Measurements from ENCODE around the gene ZNF212. TPM values are rescaled to one million over a fixed set of nuclear protein-coding genes. Genes with fewer than 3 reads are reported as not detected.

The ZNF212 gene
- total RNA-seq, 4 donors from 2014 or later: 3.7 to 7.5 (median 4.7) TPM

GRCh38 chr7:149257146-149257545, 17.7 kb downstream of the ZNF212 start:
- TF ChIP-seq CTCF (IDR thresholded peaks at IDR 0.05 in 4 of 5, conservative IDR thresholded peaks at IDR 0.05 in 1 of 5) (no peak), POLR2A (IDR thresholded peaks at IDR 0.05) (no peak)

DNA sequence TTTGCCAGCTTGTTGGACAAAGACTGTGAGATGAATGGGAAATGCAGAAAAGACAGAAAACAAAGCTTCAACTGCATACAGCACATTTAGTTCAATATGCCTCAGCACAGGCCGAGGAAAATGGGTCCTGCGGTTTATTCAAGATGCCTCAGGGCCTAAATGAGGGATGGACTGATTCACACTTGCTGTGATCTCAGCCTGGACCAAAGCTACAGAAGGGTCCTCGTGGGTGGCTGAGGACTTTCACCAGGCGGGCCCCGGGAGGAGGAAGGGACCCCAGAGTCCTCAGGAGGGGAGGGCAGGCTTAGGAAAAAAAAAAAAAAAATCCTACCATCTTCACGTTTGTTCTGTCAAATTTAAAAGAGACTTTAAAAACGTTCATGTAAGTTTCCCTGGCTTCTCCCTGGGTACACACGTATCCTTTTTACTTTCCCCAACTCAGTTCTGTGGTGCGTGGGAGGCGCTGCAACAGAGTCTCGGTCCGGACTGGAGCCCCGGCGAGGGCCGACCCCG, 21.9 kb downstream of the ZNF212 start:
- in situ Hi-C loops (cut with MboI; ENCODE audit: low sequenced_read_pairs in 4 of 4) (loop anchor here in 1 of 4 donors (25.0 kb wide), 1 partner anchor 226 kb away; the partner anchor contains the start of gene ZNF746), intact Hi-C loops (cut with DNase I; ENCODE audit: low total_unique reads) (loop anchor here (5.0 kb wide), 2 partner anchors 161 to 236 kb away; partner anchors contain the start of gene ZNF746)

More at GRCh38 chr7:149257146-149257545, 17.7 kb downstream of the ZNF212 start:
- in situ Hi-C loops (cut with MboI; ENCODE audit: low sequenced_read_pairs in 4 of 4): loop anchor here in 1 of 4 donors (25.0 kb wide), 1 partner anchor 230 kb away; the partner anchor contains the start of gene ZNF746
- H3K27ac ChIP-seq: no peak overlapping the region
- peaks cover 10 to 38% of the 10 kb centered on the region in 2 donors for H3K4me1 ChIP-seq
- H3K27me3 ChIP-seq: no peaks in the 10 kb centered on the region
- no peak overlapping the region for H3K4me3 ChIP-seq
- DNase-seq (no peak), ATAC-seq (no peak)
- intact Hi-C loops (cut with DNase I; ENCODE audit: low total_unique reads): no loop called here
- no peaks in the 10 kb centered on the region for H3K9me3 ChIP-seq
- peaks cover 0 to 36% of the 10 kb centered on the region in 2 donors for H3K36me3 ChIP-seq

DNA sequence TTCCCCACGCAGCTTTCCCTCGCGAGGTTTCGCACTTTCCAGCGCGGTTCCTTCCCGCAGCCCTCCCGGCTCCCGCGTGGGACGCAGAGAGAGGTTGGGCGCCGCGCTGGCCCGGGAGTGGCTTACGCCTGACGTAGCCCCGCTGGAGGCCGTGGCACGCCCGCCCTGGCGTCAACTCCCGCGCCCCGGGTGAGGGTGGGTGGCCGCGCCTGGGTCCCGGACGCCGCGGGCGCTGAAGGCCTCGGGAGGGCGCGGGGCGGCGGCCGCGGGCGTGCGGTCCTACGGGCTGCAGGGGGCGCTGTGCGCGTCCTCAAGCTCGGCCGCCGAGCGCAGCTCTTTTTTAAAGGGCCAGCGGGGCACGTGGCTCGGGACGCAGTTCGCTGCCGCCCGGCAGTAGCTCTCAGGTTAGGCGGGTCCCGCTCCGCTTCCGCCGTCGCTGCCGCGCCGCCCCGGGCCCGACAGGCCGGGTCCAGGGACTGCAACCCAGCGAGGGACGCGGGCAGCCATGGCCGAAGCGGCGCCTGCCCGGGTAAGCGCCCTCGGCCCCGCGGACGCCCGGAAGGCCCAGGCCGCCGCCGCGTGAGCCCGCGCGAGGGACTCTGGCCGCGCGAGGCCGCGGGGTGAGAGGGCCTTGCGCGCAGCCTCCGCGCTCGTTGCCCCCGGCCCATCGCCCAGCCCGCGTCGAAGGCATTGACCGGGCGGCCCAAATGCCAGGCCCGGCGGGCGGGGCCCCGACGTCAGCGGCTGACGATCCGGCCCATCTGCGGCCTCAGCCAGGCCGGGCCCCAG, 22.6 kb downstream of the ZNF212 start, which contains the start of gene ZNF783:
ZNF783 (plus strand) TSS at position 368 of the 789 bp plus-strand sequence; CDS start at position 506, 138 bp downstream.
- TF ChIP-seq POLR2A (IDR thresholded peaks at IDR 0.05) (peak; percentile 64 to 66), CTCF (IDR thresholded peaks at IDR 0.05 in 4 of 5, conservative IDR thresholded peaks at IDR 0.05 in 1 of 5) (peak; percentile 73 to 96 (median 94))
- H3K4me3 ChIP-seq: peak within 1 kb of the TSS; percentile 59 to 83 (median 62)
- intact Hi-C loops (cut with DNase I; ENCODE audit: low total_unique reads) (loop anchor here (1.0 to 5.0 kb wide), 5 partner anchors 23 to 235 kb away; partner anchors contain the start of genes ZNF212 and ZNF746), in situ Hi-C loops (cut with MboI; ENCODE audit: low sequenced_read_pairs in 4 of 4) (loop anchor here in 1 of 4 donors (25.0 kb wide), 1 partner anchor 225 kb away; the partner anchor contains the start of gene ZNF746)
- DNase-seq: peak; percentile 71 to 84
- H3K27ac ChIP-seq: peak within 1 kb of the TSS; percentile 76 to 92 (median 85)
- no peaks in the 10 kb centered on the region for H3K27me3 ChIP-seq
- H3K4me1 ChIP-seq: peaks cover 12 to 18% of the 10 kb centered on the region in 2 donors
- ATAC-seq: peak; percentile 92 to 94
- H3K36me3 ChIP-seq: peaks cover 0 to 14% of the 10 kb centered on the region in 2 donors
- H3K9me3 ChIP-seq: no peaks in the 10 kb centered on the region

More for the DNA sequence above, 21.9 kb downstream of the ZNF212 start:
- peak overlapping the region; percentile 59 to 83 (median 62) for H3K4me3 ChIP-seq
- peaks cover 0 to 7% of the 10 kb centered on the region in 2 donors for H3K36me3 ChIP-seq
- peaks cover 12 to 18% of the 10 kb centered on the region in 2 donors for H3K4me1 ChIP-seq
- TF ChIP-seq CTCF (IDR thresholded peaks at IDR 0.05 in 4 of 5, conservative IDR thresholded peaks at IDR 0.05 in 1 of 5) (no peak), POLR2A (IDR thresholded peaks at IDR 0.05) (no peak)
- no peaks in the 10 kb centered on the region for H3K27me3 ChIP-seq
- DNase-seq: no peak
- no peaks in the 10 kb centered on the region for H3K9me3 ChIP-seq
- peak overlapping the region; percentile 76 to 92 (median 85) for H3K27ac ChIP-seq
- ATAC-seq: peak; percentile 8 to 19

GRCh38 chr7:149266451-149266850, 27.0 kb downstream of the ZNF212 start:
- no peaks in the 10 kb centered on the region for H3K27me3 ChIP-seq
- DNase-seq (no peak), ATAC-seq (no peak)
- H3K4me3 ChIP-seq: no peak overlapping the region
- intact Hi-C loops (cut with DNase I; ENCODE audit: low total_unique reads): no loop called here
- H3K36me3 ChIP-seq: peaks cover 0 to 45% of the 10 kb centered on the region in 2 donors
- no peak overlapping the region for H3K27ac ChIP-seq
- TF ChIP-seq CTCF (IDR thresholded peaks at IDR 0.05 in 4 of 5, conservative IDR thresholded peaks at IDR 0.05 in 1 of 5) (no peak), POLR2A (IDR thresholded peaks at IDR 0.05) (no peak)
- peaks cover 6 to 14% of the 10 kb centered on the region in 2 donors for H3K4me1 ChIP-seq
- in situ Hi-C loops (cut with MboI; ENCODE audit: low sequenced_read_pairs in 4 of 4): loop anchor here in 1 of 4 donors (25.0 kb wide), 1 partner anchor 221 kb away; the partner anchor contains the start of gene ZNF746
- no peaks in the 10 kb centered on the region for H3K9me3 ChIP-seq

Measured in gastrocnemius medialis (tissue), 4 donors.